Measurements from ENCODE around the gene SRSF1. TPM values are rescaled to one million over a fixed set of nuclear protein-coding genes. Genes with fewer than 3 reads are reported as not detected.

SRSF1 gene
- total and polyA plus RNA-seq, 2 experiments from 2014 or later, result 107 to 175 TPM

DNA sequence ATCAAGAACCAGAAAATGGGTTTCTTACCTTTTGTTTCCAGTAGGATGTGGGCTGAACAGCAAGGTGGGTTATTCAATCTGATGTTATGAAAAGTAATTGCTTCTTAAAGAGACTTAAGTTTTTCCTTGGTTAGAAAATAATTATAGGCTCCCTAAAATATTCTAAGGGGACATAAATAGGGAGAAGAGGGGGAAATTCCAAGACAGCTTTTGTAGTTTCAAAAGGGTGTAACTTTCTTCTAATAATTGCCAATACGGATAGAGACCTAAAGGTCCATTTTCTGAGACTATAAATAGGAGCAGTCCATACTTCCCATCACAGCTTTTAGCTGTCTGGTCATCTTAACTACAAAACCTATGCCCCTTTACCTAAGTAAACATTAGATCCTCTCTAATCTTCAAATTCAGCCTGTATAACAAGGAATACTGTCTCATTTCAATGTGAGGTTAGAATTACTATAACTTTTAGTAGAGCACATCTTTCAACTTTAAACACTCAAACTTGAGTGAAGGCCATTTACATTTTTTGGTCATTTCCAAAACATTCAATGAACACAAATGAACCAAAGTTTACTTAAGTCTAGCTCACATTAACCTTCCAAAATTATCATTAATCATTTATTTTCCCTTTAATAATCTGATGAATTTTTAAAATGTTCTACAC, 5.5 kb downstream of the SRSF1 start:
- H4K20me1 ChIP-seq (ENCODE audit: insufficient read depth, poor library complexity, severe bottlenecking), result peaks cover 64% of the 10 kb centered on the region
- H2AFZ ChIP-seq, result no peak overlapping the region
- DNase-seq (ENCODE audit: low spot score), result no peak
- no peak overlapping the region for H3K4me2 ChIP-seq
- no peaks in the 10 kb centered on the region for H3K9me3 ChIP-seq (ENCODE audit: low read depth)
- peaks cover 12% of the 10 kb centered on the region for H3K36me3 ChIP-seq (replicated peaks; ENCODE audit: insufficient read depth, low read depth)
- H3K27ac ChIP-seq, result peak overlapping the region; percentile 2
- H3K27me3 ChIP-seq, result no peaks in the 10 kb centered on the region
- TF ChIP-seq EZH2phosphoT487 (IDR thresholded peaks at IDR 0.05; ENCODE audit: low read depth, severe bottlenecking, unreplicated experiment) (no peak), EZH2 (IDR thresholded peaks at IDR 0.05; ENCODE audit: borderline replicate concordance) (no peak), CTCF (IDR thresholded peaks at IDR 0.05; ENCODE audit: poor library complexity) (no peak)
- peaks cover 71% of the 10 kb centered on the region for H3K79me2 ChIP-seq
- peaks cover 29% of the 10 kb centered on the region for H3K4me1 ChIP-seq (ENCODE audit: insufficient read depth)
- WGBS (ENCODE audit: low lambda C conversion rate, missing lambda C conversion rate), result 79% methylated on average over 1 of the region's 1 CpG
- H3K4me3 ChIP-seq, result no peak overlapping the region
- H3K9me2 ChIP-seq (replicated peaks; ENCODE audit: insufficient read depth), result no peaks in the 10 kb centered on the region

GRCh38 chr17:57999496-58000017, 7.5 kb downstream of the SRSF1 start:
- H3K36me3 ChIP-seq (replicated peaks; ENCODE audit: insufficient read depth, low read depth), result peaks cover 12% of the 10 kb centered on the region
- no peak overlapping the region for H3K4me2 ChIP-seq
- H3K79me2 ChIP-seq, result peaks cover 51% of the 10 kb centered on the region
- H3K27me3 ChIP-seq, result no peaks in the 10 kb centered on the region
- H3K4me1 ChIP-seq (ENCODE audit: insufficient read depth), result peaks cover 16% of the 10 kb centered on the region
- H3K9me2 ChIP-seq (replicated peaks; ENCODE audit: insufficient read depth), result no peaks in the 10 kb centered on the region
- DNase-seq (ENCODE audit: low spot score), result peak; percentile 82
- H2AFZ ChIP-seq, result no peak overlapping the region
- H3K4me3 ChIP-seq, result no peak overlapping the region
- H3K9me3 ChIP-seq (ENCODE audit: low read depth), result no peaks in the 10 kb centered on the region
- TF ChIP-seq CTCF (IDR thresholded peaks at IDR 0.05; ENCODE audit: poor library complexity) (peak; percentile 87), EZH2phosphoT487 (IDR thresholded peaks at IDR 0.05; ENCODE audit: low read depth, severe bottlenecking, unreplicated experiment) (no peak)
- 76% methylated on average over 1 of the region's 1 CpG for whole genome bisulfite sequencing (ENCODE audit: low lambda C conversion rate, missing lambda C conversion rate)
- no peak overlapping the region for H3K27ac ChIP-seq
- H4K20me1 ChIP-seq (ENCODE audit: insufficient read depth, poor library complexity, severe bottlenecking), result peaks cover 46% of the 10 kb centered on the region

- H3K9me3 ChIP-seq (ENCODE audit: low read depth), result no peaks in the 10 kb centered on the region
- peaks cover 12% of the 10 kb centered on the region for H3K36me3 ChIP-seq (replicated peaks; ENCODE audit: insufficient read depth, low read depth)
- H2AFZ ChIP-seq, result no peak overlapping the region
- no peak overlapping the region for H3K27ac ChIP-seq
- TF ChIP-seq EZH2 (IDR thresholded peaks at IDR 0.05; ENCODE audit: borderline replicate concordance), result no peak
- no peaks in the 10 kb centered on the region for H3K9me2 ChIP-seq (replicated peaks; ENCODE audit: insufficient read depth)
- no peaks in the 10 kb centered on the region for H3K27me3 ChIP-seq
- peaks cover 46% of the 10 kb centered on the region for H3K79me2 ChIP-seq
- H3K4me3 ChIP-seq, result no peak overlapping the region
- H3K4me1 ChIP-seq (ENCODE audit: insufficient read depth), result peaks cover 11% of the 10 kb centered on the region
- peaks cover 41% of the 10 kb centered on the region for H4K20me1 ChIP-seq (ENCODE audit: insufficient read depth, poor library complexity, severe bottlenecking)
- no peak for DNase-seq (ENCODE audit: low spot score)
- H3K4me2 ChIP-seq, result no peak overlapping the region
Observed at GRCh38 chr17:57999010-57999495, 8.0 kb downstream of the SRSF1 start.

DNA sequence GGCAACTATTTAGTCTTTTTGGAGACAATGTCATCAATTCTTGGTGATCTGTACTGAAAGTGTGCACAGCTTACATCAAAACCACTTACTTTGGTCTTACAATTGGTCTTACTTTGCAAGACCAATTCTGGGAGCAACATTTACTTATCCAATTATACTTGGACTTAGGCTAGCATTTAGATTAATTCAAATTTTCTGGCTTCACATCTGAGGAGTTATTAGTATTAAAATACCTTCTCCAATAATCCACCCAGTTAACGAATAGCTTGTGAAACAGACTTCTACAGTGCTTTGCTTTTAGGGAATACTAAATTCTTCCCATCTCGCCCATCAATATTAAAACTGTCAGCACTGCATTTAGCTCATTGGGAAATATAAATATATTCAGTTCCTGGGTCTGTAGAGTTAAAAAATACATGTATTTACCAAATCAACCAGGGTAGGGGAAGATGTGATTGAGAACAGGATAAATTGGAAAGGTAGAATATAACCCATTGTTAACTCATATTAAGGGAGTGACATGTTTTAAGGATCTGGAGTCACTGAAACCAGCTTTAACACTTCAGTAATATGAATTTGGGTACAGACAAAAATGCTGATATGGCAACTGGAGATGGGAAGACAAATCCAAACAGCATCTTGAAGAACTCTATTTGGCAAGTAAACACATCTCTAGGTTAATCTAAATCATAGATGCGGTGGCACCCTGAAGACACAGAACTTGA, 9.8 kb downstream of the SRSF1 start:
- WGBS (ENCODE audit: low lambda C conversion rate, missing lambda C conversion rate), result 96% methylated on average over 3 of the region's 3 CpGs
- TF ChIP-seq EZH2 (IDR thresholded peaks at IDR 0.05; ENCODE audit: borderline replicate concordance), result no peak

More for the DNA sequence above, 9.8 kb downstream of the SRSF1 start:
- Histone ChIP-seq H3K9me3 (ENCODE audit: low read depth) (no peaks in the 10 kb centered on the region), H3K27me3 (no peaks in the 10 kb centered on the region), H3K79me2 (peaks cover 30% of the 10 kb centered on the region), H2AFZ (no peak overlapping the region), H3K4me1 (ENCODE audit: insufficient read depth) (no peaks in the 10 kb centered on the region), H3K36me3 (replicated peaks; ENCODE audit: insufficient read depth, low read depth) (no peaks in the 10 kb centered on the region), H3K27ac (no peak overlapping the region), H3K9me2 (replicated peaks; ENCODE audit: insufficient read depth) (no peaks in the 10 kb centered on the region), H3K4me3 (no peak overlapping the region), H3K4me2 (no peak overlapping the region), H4K20me1 (ENCODE audit: insufficient read depth, poor library complexity, severe bottlenecking) (peaks cover 23% of the 10 kb centered on the region)
- no peak for DNase-seq (ENCODE audit: low spot score)
